Measurements from ENCODE around the gene TIMD4.
A peak's percentile ranks its signal among the peaks of the same experiment; 100 is the strongest.
"Not testable (repeated sequence)": the region's sequence is repeated elsewhere in the genome, so short reads cannot be mapped to it uniquely, and the experiment has no call there.

Gene TIMD4

DNA sequence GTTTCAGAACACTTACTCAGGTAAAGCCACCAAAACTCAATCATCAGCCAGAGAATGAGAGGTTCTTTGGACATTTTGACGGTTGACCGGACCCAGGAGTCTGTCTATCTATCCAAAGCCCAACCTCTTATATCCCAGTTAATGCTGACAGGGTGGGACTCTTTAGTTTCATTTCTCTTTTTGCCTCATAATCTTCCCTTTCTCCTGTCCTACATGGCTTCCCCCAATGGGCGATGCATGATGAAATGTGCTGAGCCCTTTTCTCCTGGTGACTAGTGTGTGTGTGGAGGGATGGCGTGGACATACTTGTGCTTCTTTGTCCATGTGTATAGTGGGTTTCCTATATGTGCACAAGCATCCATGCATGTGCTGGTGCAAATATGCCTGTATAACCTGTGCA, at the start of gene TIMD4:
TSS of gene TIMD4 (minus strand) at position 102 of the 400 bp plus-strand sequence. CDS start at position 74, 28 bp downstream.
- no peak for DNase-seq (ENCODE audit: low read depth in 4 of 4, low spot score in 1 of 4)

DNA sequence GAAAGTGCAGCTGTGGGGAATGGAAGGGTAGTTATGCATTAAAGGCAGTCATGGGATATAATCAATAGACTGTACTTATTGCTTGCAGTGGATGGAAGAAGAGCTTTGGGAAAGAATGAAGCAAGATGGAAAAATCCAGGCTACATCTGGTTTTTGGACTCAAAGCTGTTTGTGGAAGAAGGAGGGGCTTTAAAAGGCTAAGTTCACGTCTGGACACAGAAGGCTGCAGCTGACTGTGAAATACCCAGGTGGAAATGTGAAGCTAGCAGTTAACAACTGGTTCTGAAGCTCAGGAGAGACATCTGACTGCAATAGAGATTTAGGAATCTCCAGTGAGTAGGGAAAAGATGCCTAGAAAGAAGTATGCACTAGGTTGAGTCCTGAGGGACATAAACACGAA, 43.2 kb upstream of the TIMD4 start:
- no peak for DNase-seq (ENCODE audit: low read depth in 4 of 4, low spot score in 1 of 4)

DNA sequence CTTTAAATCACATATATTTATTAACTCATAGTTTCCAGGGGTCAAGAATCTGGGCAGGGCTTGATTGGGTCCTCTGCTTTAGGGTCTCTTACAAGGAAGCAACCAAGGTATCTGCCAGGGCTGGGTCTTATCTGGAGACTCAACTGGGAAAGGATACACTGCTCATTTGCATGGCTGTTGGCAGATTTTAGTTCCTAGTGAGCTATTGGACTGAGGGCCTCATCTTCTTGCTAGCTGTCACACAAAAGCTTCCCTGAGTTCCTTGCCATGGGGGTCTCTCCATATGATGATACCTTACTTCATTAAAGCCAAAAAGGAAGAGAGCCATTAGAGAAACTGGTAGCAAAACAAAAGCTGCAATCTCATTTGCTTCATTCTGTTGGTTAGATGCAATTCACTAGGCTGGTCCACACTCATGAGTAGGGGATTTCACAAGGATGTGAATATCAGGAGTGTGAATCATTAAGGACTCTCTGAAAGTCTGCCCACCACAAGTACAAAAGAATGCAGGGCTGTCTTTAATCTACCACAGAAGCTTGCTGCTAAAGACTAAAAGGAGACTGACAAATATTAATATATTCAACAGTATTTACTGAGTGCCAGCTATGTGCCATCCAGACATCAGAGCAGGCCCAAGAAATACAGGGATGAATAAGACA, 42.0 kb upstream of the TIMD4 start:
- no peak for DNase-seq (ENCODE audit: low read depth in 4 of 4, low spot score in 1 of 4)

DNA sequence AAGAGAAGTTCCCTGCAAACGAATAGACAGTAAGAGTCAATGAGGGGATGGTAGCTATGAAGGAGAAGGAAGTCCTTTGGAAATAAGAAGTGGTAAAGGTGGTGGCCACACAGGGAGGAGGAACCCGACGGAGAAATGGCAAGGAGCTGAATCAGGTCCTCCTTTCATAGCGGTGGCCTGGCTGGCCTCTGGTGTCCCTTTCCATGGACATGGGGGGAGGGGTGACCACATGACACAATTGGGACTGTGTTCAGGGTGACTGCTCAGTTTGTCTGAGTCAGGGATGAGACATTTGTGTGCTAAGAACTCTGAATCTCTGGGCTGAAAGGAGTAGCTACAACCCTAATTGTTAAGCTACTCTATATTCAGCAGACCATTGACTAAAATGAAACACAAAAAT, 28.7 kb upstream of the TIMD4 start:
- no peak for DNase-seq (ENCODE audit: low read depth in 4 of 4, low spot score in 1 of 4)

DNA sequence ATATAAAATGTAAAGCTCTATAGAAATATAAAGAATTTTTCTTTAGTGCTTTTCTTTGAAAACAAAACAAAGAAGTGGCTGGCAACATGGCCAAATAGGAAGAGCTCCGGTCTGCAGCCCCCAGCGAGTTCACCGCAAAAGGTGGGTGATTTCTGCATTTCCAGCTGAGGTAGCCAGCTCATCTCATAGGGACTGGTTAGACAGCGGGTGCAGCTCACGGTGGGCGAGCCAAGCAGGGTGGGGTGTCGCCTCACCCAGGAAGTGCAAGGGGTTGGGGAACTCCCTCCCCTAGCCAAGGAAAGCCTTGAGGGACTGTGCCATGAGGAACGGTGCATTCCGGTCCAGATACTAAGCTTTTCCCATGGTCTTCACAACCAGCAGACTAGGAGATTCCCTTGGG, 21.0 kb upstream of the TIMD4 start:
- no peak for DNase-seq (ENCODE audit: low read depth in 4 of 4, low spot score in 1 of 4)

DNA sequence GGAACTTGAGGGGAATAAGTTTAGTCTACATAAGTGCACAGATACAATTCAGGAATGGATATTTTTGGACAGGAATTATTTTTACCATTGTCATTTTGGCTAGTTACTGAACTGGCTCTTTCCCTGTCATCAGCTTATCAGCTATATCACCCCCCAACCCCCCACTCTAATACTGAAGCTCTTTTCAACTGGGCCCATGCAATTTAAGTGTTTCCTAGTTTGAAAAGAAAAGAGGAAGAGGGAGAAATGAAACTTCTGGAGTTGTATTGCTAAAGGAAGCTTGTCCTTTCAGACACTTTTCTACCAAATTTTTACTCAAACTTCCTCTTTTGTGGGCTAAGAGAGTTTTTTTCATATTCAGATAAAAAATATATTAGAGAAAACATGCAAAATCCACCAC, 18.5 kb upstream of the TIMD4 start:
- no peak for DNase-seq (ENCODE audit: low read depth in 4 of 4, low spot score in 1 of 4)

DNA sequence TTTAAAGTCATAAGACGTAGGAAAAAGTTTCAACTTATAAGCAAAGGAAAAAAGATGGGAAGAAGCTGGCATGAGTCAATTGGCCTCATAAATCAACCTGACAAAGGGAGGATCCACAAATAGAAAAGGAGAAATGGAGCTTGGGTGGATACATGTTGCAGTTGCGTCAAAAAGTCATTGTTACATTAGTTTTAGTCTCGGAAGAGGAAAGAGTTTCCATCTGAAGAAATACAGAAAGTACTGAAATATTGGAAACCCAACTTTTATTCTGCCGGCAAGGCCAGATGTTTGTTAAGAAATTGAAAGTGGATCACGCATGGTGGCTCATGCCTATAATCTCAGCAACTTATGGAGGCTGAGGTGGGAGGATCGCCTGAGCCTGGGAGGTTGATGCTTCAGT, 11.3 kb upstream of the TIMD4 start:
- no peak for DNase-seq (ENCODE audit: low read depth in 4 of 4, low spot score in 1 of 4)

DNA sequence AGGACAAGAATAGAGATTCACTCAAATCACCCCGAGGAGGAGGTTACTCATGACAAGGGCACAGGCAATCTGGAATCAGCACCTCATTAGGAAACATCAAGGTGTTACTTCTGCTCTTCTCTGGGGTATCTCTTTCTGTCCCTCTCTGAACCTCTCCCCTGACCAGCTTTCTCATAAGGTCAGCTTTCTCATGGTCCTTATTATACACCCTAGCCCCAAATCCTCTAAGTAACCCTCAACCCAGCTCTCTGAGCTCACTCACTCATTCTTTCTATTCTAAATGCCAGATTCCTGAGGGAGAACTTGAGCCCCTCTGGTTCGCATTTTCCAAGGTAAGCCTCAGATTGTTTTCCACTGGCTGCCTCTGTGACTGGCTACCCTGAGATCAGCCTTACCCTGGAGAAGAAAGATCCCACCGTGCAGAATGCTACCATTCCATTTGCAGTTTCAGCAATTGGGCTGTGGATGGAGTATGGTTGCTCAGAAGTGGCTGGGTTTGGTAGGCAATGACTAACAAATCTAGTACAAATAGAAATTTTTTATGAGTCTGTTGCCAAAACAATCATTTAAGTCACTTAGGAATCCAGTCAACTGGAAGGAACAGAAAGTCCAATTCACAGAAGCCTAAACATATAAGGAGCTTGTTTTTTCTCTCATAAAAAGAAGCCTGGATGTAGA, 9.0 kb upstream of the TIMD4 start:
- DNase-seq (ENCODE audit: low read depth in 4 of 4, low spot score in 1 of 4): no peak

DNA sequence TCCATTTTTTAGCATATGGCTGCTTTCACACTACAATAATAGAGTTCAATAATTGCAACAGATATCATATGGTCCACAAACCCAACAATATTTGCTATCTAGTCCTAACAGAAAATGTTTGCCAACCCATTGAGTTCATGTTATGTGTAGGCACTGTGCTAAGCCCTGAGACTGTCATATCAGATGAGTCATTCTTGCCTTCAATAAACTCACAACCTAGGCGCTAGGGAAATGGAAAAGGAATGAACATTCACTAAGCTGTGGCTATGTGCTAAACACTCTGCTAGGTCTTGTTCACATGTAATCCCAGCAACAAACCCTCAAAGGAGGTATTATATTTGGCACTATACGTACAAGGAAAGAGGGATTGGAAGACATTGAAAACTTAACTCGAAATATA, 8.4 kb upstream of the TIMD4 start:
- DNase-seq (ENCODE audit: low read depth in 4 of 4, low spot score in 1 of 4): no peak

DNA sequence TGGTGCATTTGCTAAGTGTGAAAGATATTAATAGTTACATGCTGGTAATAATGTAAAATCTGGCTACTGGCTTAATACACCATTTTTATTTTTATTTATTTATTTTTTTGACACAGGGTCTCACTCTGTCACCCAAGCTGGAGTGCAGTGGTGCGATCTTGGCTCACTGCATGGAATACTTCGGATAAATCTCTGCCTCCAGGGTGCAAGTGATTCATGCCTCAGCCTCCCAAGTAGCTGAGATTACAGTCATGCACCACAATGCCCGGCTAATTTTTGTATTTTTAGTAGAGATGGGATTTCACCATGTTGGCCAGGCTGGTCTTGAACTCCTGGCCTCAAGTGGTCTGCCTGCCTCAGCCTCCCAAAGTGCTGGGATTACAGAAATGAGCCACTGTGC, 4.4 kb upstream of the TIMD4 start:
- not testable (repeated sequence) for DNase-seq (ENCODE audit: low read depth in 4 of 4, low spot score in 1 of 4)

DNA sequence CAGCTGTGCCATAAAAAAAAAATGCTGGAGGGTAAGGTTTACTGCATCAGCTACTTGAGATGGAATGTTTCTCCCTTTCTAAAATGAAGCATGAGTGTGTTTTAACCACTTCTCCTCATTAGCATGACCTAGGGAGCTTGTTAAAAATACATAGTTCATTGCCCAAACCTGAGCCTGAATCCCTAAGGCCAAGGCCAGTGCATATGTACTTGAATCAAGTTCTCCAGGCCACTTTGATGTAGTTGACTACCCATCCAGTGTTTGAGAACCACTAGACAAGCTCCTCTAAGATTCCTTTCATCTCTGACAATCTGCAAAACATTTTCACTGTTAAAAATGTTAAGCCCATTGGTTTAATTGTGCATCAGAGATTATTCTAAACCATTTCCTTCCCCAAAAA, 6.7 kb downstream of the TIMD4 start:
- no peak for DNase-seq (ENCODE audit: low read depth in 4 of 4, low spot score in 1 of 4)

DNA sequence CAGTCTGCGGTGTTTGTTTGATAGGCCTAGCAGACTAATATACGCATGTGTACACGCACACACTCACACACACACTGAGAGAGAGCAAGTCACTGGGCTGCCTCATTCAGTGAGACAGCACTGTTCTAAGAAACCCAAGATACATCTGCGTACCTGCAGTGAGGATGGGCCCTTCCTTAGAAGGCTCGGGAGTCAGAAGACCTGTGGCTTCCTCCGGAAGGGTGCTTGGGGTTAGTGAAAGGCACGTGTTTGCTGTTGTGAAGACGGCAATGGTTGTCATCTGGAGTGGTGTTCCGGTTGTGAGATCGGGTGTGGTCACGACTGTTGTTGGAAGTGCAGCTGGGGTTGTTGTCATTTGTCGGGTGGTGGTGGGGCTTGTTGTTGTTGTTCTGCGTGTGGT, 11.7 kb downstream of the TIMD4 start:
- no peak for DNase-seq (ENCODE audit: low read depth in 4 of 4, low spot score in 1 of 4)

DNA sequence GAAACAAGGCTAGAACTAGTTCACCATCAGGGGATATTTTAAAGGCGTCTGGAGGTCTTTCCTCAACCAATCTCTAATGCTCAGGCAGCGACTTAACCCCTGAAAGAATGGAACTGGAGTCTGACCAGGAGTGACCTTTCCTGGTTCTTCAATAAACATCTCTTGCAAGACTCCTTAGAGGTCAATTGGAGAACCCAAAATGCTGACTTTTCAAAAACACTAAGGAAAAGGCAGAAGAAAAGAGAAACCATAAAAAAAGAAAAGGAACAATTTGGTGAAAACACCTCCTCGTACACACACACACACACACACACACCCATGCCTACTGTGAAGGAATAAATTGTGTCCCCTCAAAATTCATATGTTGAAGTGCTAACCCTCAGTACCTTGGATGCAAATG, 12.3 kb downstream of the TIMD4 start:
- no peak for DNase-seq (ENCODE audit: low read depth in 4 of 4, low spot score in 1 of 4)

DNA sequence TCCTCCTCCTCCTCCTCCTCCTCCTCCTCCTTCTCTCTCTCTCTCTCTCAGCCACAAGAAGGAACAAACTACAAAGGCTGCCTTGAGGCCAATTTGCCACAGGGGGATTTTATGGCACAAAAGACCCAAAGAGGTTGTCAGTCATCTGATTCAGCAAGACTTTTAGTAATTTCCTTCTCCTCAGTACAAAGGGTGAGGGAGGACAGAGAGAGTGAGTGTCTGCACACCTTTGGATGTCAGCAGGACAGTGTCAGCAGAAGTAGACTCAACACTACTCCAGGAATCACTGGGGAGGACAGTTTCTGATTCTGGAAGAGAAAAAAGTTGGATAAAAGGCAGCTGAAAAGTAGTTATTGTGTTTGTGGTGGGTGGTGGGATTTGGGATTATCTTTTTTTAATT, 13.6 kb downstream of the TIMD4 start:
- DNase-seq (ENCODE audit: low read depth in 4 of 4, low spot score in 1 of 4): no peak

DNA sequence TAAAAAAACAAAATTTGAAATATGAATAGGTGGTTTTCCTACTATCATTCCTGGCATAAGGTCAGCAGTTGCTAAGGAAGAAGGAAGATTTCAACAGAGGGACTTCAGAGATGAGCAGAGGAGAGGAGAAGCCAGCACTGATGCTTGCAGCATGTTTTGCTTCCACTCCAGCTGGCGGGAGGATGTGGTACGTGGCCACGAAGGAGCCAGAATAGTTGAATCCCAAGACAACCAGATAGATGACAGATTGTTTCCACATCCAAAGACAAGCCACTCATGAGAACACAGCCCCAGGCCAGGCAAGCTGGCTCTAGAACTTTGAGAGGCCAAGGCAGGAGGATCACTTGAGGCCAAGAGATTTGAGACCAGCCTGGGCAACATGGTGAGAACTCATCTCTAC, 15.1 kb downstream of the TIMD4 start:
- DNase-seq (ENCODE audit: low read depth in 4 of 4, low spot score in 1 of 4): no peak

DNA sequence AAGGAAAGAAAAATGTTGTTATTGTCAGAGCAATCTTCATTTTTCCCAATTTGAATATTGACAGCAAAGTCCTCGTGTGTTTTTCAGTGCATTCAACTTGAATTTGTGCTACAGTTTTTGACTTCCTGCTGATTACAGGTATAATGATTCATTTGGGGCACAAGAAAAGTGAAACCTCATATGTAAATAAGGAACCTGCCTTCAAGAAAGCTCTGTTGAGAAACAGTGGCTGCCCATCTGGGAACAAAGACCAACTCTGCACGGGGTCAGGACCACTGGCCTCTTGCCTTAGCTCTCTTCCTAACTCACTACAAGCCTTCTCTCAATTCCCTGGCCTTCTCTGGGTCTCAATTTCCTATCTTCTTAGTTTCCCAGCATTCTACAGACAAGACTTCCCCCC, 21.0 kb downstream of the TIMD4 start:
- DNase-seq (ENCODE audit: low read depth in 4 of 4, low spot score in 1 of 4): no peak

DNA sequence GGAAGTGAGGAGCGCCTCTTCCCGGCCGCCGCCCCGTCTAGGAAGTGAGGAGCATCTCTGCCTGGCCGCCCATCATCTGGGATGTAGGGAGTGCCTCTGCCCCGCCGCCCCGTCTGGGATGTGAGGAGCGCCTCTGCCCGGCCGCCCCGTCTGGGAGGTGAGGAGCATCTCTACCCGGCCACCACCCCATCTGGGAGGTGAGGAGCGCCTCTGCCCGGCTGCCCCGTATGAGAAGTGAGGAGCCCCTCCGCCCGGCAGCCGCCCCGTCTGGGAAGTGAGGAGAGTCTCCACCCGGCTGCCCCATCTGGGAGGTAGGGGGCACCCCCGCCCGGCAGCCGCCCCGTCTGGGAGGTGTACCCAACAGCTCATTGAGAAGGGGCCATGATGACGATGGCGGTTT, 22.6 kb downstream of the TIMD4 start:
- DNase-seq (ENCODE audit: low read depth in 4 of 4, low spot score in 1 of 4): not testable (repeated sequence)

DNA sequence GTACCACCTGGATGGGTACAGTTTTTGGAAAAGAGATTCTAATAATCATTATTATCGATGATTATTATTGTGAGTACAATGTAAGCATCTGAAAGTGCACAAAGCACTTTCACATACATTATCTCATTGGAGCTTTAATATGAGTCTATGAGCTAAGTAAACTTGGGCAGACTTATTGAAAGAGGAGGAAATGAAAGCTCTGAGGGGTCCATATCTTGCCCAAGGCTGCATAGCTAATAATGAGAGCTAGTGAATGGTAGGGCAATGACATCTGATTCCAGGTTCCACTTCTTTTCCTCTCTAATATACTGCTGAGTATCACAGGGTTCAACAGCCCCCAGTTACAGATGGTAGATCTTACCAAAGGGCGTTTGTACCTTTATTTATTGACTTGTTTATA, 26.1 kb downstream of the TIMD4 start:
- no peak for DNase-seq (ENCODE audit: low read depth in 4 of 4, low spot score in 1 of 4)

DNA sequence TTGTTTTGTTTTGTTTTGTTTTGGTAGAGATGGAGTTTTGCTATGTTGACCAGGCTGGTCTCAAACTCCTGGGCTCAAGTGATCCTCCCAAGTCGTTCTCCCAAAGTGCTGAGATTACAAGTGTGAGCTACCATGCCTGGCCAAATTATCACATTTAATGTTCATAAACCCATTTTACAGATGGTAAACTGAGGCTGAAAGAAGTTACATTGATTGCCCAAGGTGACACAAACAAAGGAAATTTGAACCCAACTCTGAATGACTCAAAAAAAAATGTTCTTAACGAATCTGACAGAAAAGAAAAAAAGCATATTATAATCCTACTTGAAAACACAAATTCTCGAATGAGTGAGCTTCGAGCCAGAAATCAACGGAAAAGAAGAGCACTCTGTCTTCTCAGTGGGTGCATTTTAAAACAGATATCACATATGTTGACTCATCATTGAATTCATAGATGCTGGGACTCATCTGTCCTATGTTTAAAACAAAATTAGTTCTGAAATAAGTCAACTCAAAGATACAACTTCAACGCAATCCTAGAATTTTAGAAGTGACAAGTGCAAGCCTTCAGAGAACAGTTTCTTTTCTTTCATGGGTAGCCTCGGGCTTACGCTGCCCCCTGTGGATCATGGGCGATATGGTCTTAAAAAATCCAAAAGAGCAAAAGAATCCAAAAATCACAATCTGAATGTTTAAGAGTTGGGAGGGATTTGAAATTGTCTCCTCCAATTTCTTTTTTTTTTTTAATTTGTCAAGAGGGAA, 28.4 kb downstream of the TIMD4 start:
- peak in 2 of 4 experiments; percentile 43 to 52 for DNase-seq (ENCODE audit: low read depth in 4 of 4, low spot score in 1 of 4)

DNA sequence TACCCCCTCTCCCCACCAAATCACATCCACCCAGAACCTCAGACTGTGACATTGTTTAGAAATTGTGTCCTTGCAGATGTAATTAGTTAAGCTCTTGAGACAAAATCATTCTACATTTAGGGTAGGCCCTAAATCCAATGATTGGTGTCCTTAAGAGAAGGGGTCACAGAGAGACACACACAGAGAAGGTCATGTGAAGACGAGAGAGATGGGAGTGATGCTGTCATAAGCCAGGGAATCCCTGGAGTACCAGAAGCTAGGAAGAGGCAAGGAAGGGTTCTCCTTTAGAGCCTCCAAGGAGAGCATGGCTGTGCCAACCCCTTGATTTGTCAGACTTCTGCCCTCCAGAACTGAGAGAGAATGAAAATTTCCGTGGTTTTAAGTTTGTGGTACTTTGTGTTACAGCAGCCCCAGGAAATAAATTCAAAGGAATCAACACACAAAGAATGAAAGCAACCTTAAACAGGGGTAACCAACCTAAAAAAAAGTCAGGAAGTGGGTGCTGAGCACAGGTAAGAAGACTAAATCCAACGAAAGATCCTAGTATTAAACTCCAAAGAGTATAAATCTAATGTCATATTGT, 33.6 kb downstream of the TIMD4 start:
- DNase-seq (ENCODE audit: low read depth in 4 of 4, low spot score in 1 of 4): no peak

DNA sequence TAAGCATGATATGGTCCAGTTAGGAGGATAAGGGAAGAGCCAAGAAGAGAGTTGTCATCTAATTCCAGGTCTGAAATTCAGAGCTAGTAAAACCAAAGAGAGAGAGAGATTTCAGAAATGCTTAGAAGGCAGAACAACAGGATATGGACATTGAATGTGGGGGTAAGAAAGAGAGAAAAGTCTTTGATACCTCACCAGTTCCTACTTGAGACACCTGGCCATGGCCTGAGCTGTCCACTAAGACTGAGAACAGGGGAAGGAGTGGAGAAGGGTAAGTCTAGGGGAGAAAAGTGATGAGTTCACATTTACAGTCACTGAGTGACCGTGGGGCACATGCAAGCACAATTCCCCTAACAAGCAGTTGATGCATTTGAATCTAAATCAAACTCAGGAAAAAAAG, 35.5 kb downstream of the TIMD4 start:
- DNase-seq (ENCODE audit: low read depth in 4 of 4, low spot score in 1 of 4): no peak

DNA sequence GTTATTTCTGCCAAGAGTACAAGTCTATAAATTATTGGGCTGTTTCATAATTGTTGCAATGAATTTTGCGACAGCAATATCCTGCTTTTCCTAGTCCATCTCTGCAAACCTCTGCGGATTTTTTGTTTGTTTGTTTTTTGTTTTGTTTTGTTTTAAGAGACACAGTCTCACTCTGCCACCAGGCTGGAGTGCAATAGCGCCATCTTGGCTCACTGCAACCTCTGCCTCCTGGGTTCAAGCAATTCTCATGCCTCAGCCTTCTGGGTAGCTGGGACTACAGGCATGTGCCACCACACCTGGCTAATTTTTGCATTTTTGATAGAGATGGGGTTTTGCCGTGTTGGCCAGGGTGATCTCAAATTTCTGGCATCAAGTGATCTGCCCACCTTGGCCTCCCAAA, 37.3 kb downstream of the TIMD4 start:
- DNase-seq (ENCODE audit: low read depth in 4 of 4, low spot score in 1 of 4): not testable (repeated sequence)

Data from stimulated activated CD4-positive, alpha-beta T cell treated with anti-CD3 and anti-CD28 coated beads, Interleukin-1b, Interleukin-23, amount 100 ng/mL, for 24 hours (primary cell).